Progenitor cell of endocrine pancreas (in vitro differentiated cells): ENCODE measurements around the gene LIPT2. TPM values are rescaled to one million over a fixed set of nuclear protein-coding genes. Genes with fewer than 3 reads are reported as not detected.

Source experiments
- DNase-seq: peaks from one replicate; pipeline ENCODE4 v3.0.0; 2021; ENCODE audit warnings: low spot score; ENCODE audit not compliant: unreplicated experiment
- H3K27ac Mint-ChIP-seq: 2 replicates; pipeline ENCODE4 v1.8.0; 2021; ENCODE audit warnings: mild to moderate bottlenecking, moderate library complexity, mixed read lengths
- H3K27me3 Mint-ChIP-seq: 2 replicates; pipeline ENCODE4 v1.8.0; 2021; ENCODE audit warnings: mixed read lengths
- H3K36me3 Mint-ChIP-seq: 2 replicates; pipeline ENCODE4 v1.8.0; 2022; ENCODE audit warnings: mixed read lengths; ENCODE audit not compliant: insufficient read depth
- H3K4me1 Mint-ChIP-seq: 2 replicates; pipeline ENCODE4 v1.8.0; 2021; ENCODE audit warnings: low read depth, mixed read lengths
- H3K4me3 Mint-ChIP-seq: 2 replicates; pipeline ENCODE4 v1.8.0; 2021; ENCODE audit warnings: low read depth, mild to moderate bottlenecking, moderate library complexity, mixed read lengths
- H3K9me3 Mint-ChIP-seq: 2 replicates; pipeline ENCODE4 v1.8.0; 2021; ENCODE audit warnings: low read depth, mixed read lengths
- total RNA-seq: library from RNA; stranded (reverse); gene quantifications from 2 replicates; pipeline ENCODE4 v1.2.1, GENCODE V29; 2021
- TF ChIP-seq, protein P1 (sequence below): fragments of 200-600 bp; sonication (generic); IDR thresholded peaks from one replicate; pipeline ENCODE4 v1.5.0; 2021; ENCODE audit warnings: antibody characterized with exemption, mild to moderate bottlenecking; ENCODE audit not compliant: unreplicated experiment

Gene LIPT2
- total RNA-seq, 1 donor from 2014 or later = 9.1 TPM

DNA sequence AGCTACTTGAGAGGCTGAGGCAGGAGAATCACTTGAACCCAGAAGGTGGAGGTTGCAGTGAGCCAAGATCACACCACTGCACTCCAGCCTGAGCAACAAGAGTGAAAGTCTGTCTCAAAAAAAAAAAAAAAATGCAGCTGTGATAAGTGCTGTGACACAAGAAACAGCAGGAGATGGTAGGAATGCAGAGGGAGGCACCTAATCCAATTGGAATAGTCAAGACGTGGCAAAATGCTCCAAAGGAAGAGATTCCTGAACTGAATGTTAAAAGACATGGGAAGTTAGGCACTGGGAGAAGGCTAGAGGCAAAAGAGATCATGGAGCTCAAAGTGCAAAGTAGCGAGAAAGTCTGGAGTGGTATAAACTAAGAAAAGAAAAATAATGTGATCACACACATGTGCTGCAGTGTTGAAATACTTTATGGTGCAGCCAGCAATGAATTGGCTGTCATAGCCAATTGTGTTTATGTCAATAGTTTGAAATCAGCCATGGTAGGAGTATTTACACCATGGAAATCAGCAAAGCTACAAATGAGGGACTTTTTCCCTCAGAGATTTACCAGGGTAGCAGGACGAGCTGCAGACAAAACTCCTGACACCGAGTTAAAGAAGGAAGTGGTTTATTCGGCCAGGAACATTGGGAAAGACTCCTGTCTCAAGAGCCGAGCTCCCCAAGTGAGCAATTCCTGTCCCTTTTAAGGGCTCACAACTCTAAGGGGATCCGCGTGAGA, 40.9 kb upstream of the LIPT2 start:
- Mint-ChIP-seq H3K9me3 (peaks cover 15% of the 10 kb centered on the region), H3K4me1 (peaks cover 32% of the 10 kb centered on the region), H3K27ac (peak overlapping the region; percentile 97), H3K4me3 (peak overlapping the region; percentile 19), H3K27me3 (no peaks in the 10 kb centered on the region), H3K36me3 (no peaks in the 10 kb centered on the region)
- no peak for DNase-seq
- TF ChIP-seq, protein P1, sequence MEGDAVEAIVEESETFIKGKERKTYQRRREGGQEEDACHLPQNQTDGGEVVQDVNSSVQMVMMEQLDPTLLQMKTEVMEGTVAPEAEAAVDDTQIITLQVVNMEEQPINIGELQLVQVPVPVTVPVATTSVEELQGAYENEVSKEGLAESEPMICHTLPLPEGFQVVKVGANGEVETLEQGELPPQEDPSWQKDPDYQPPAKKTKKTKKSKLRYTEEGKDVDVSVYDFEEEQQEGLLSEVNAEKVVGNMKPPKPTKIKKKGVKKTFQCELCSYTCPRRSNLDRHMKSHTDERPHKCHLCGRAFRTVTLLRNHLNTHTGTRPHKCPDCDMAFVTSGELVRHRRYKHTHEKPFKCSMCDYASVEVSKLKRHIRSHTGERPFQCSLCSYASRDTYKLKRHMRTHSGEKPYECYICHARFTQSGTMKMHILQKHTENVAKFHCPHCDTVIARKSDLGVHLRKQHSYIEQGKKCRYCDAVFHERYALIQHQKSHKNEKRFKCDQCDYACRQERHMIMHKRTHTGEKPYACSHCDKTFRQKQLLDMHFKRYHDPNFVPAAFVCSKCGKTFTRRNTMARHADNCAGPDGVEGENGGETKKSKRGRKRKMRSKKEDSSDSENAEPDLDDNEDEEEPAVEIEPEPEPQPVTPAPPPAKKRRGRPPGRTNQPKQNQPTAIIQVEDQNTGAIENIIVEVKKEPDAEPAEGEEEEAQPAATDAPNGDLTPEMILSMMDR = no peak

DNA sequence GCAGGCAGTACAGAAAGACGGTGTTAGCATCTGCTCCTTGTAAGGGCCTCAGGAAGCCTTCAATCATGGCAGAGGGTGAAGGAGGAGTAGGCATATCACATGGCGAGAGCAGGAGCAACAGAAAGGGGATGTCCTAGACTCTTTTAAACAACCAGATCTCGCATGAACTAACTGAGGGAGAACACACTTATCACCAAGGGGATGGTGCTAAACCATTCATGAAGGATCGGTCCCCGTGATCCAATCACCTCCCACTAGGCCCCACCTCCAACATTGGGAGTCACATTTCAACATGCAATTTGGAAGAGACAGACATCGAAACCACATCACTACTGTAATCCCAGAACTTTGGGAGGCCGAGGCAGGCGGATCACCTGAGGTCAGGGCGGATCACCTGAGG, 39.9 kb upstream of the LIPT2 start:
- DNase-seq = no peak

DNA sequence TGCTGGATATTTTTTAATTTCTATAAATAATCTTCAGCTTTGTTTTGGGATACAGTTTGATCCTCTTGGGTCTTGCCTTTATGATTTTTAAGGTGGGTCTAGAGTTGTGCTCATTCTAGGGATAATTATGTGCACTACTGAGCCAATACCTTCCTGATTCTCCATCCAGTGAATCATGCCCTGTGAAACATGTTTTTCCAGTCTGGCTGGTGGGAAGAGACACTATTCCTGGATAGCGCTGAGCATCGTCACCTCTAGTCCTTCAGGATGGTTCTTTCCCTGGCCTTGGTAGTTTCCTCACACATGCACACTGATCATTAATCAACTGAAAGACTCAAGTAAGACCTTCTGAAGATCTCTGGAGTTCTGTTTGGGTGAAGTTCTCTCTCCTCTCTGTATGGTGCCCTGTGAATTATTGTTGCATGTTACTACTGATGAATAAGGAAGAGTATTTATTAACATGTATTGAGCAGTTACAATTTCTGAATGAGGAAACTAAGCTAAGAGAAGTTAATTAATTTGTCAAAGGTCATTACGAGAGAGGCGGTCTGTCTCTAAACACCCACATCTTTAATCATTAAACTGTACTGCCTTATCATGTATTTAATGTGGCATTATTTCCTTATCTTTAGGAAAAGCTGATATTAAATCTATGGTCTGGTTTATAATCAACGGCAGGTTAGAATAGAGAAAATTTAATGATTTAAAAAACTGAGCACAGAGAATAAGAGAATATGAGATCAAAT, 39.1 kb upstream of the LIPT2 start:
- DNase-seq = no peak

More for the DNA sequence above, 39.9 kb upstream of the LIPT2 start:
- TF ChIP-seq, protein P1 = no peak
- Mint-ChIP-seq H3K4me3 (no peak overlapping the region), H3K9me3 (peaks cover 15% of the 10 kb centered on the region), H3K36me3 (no peaks in the 10 kb centered on the region), H3K27me3 (no peaks in the 10 kb centered on the region), H3K27ac (peak overlapping the region; percentile 35), H3K4me1 (peaks cover 30% of the 10 kb centered on the region)

DNA sequence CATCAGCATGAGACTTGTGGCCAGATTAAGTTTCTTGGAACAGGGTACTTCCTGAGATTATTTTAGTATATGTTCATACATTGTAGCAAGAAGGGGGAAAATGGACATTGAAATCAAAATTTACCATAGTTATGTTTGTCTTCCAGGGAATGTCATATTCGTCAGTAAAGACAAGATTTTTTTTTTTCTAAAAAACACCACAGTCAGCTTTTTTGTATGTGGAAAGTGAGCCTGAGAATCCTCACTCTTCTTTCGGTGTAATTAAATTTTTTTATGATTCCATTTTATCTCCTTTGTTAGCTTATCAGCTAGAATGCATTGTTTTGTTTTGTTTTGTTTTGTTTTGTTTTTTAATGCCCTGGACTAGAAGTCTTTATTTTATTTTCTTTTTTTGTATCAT, 31.5 kb upstream of the LIPT2 start:
- Mint-ChIP-seq H3K27ac (peak overlapping the region; percentile 17), H3K4me1 (peaks cover 11% of the 10 kb centered on the region), H3K27me3 (peaks cover 3% of the 10 kb centered on the region), H3K36me3 (no peaks in the 10 kb centered on the region), H3K4me3 (no peak overlapping the region), H3K9me3 (peaks cover under 1% of the 10 kb centered on the region)
- no peak for DNase-seq
- TF ChIP-seq, protein P1 = no peak

More for the DNA sequence above, 39.1 kb upstream of the LIPT2 start:
- TF ChIP-seq, protein P1 = no peak
- no peak overlapping the region for H3K4me3 Mint-ChIP-seq
- peaks cover 29% of the 10 kb centered on the region for H3K4me1 Mint-ChIP-seq
- peak overlapping the region; percentile 9 for H3K27ac Mint-ChIP-seq
- peaks cover 11% of the 10 kb centered on the region for H3K9me3 Mint-ChIP-seq
- no peaks in the 10 kb centered on the region for H3K27me3 Mint-ChIP-seq
- H3K36me3 Mint-ChIP-seq = no peaks in the 10 kb centered on the region

DNA sequence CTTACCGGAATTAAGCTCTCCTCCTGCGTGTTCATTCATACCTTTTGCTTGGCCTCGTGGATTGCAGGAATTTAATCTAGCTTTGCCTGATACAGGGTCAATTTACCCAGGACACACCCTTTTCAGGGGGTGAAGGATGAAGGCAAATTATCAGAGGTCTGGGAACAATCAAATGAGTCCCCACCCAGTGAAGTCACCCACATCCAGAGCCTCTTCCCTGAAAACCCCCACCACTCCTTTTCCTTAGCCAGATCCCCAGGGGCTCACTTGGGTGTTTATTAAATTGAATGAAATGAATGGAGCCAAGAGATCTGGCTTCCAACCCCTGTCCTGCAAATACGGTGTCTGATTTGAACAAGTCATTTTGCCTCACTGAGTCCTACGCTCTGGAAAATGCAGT, 31.0 kb upstream of the LIPT2 start:
- H3K9me3 Mint-ChIP-seq = no peaks in the 10 kb centered on the region
- H3K27ac Mint-ChIP-seq = peak overlapping the region; percentile 17
- H3K27me3 Mint-ChIP-seq = peaks cover 3% of the 10 kb centered on the region

More for the DNA sequence above, 31.0 kb upstream of the LIPT2 start:
- Mint-ChIP-seq H3K4me1 (peaks cover 11% of the 10 kb centered on the region), H3K36me3 (no peaks in the 10 kb centered on the region), H3K4me3 (no peak overlapping the region)
- TF ChIP-seq, protein P1 = no peak
- DNase-seq = no peak
